GM12878 (cell line): Measurements from ENCODE around the gene ATP1B1. TPM values are rescaled to one million over a fixed set of nuclear protein-coding genes. Genes with fewer than 3 reads are reported as not detected.
A peak's percentile ranks its signal among the peaks of the same experiment; 100 is the strongest.

ENCODE experiments used
- ATAC-seq: fragments of 200-7000 bp; cut with Tn5 transposase; 3 replicates; pipeline ENCODE4 v1.9.1; 2020; ENCODE audit warnings: mild to moderate bottlenecking, moderate library complexity
- BruUV-seq: library from RNA; stranded (reverse); fragments of 400-500 nt; replicated peaks from 2 replicates; lab custom pipeline; 2021; lab: Mats Ljungman, UMichigan
- CTCF ChIA-PET: fragments of 300-600 bp; sonication (Branson Sonifier 250); formaldehyde crosslinking; extraction: SDS; loops from one replicate; lab custom pipeline; 2021; ENCODE audit warnings: inconsistent platforms; lab: Yijun Ruan, JAX
- POLR2A ChIA-PET: fragments of 350-600 bp; formaldehyde crosslinking; extraction: SDS; loops from one replicate; lab custom pipeline; 2021; ENCODE audit warnings: inconsistent platforms; lab: Charles Lee
- RAD21 ChIA-PET: fragments of 300-600 bp; sonication (Branson Sonifier 250); formaldehyde crosslinking; loops from one replicate; lab custom pipeline; 2023; ENCODE audit warnings: antibody characterized with exemption; ENCODE audit not compliant: unreplicated experiment; lab: Charles Lee
- SMC1A ChIA-PET: fragments of 300-600 bp; sonication (Branson Sonifier 250); formaldehyde crosslinking; loops from one replicate; lab custom pipeline; 2023; ENCODE audit not compliant: unreplicated experiment, uncharacterized antibody; lab: Charles Lee
- DNase-seq: peaks from one replicate; pipeline ENCODE4 v3.0.0-alpha.2; 2011; ENCODE audit warnings: low read depth, low spot score
- FAIRE-seq: peaks from 3 replicates; lab custom pipeline; 2011; peaks lifted over from hg19 to GRCh38; lab: Jason Lieb, UNC
- H2AFZ ChIP-seq: 2 replicates; pipeline ENCODE4 v1.6.0; 2011; ENCODE audit warnings: low read depth, low read length, control low read depth; ENCODE audit not compliant: control insufficient read depth
- H3K27ac ChIP-seq: 2 replicates; pipeline ENCODE4 v1.5.1; 2011; ENCODE audit warnings: control low read depth; ENCODE audit not compliant: control insufficient read depth, insufficient read depth
- H3K27me3 ChIP-seq, 2 experiments: replicated peaks in 1 of 2; 2 replicates each; pipeline versions ENCODE4 v1.6.0 to v1.6.1; 2011; ENCODE audit warnings: low read length in 1 of 2; ENCODE audit not compliant: control insufficient read depth in 2 of 2, insufficient read depth in 2 of 2
- H3K36me3 ChIP-seq, 2 experiments: 2 replicates each; pipeline ENCODE4 v1.5.1; 2011; ENCODE audit warnings: low read length in 1 of 2; ENCODE audit not compliant: control insufficient read depth in 2 of 2, insufficient read depth in 2 of 2
- H3K4me1 ChIP-seq: 2 replicates; pipeline ENCODE4 v1.6.1; 2011; ENCODE audit warnings: mild to moderate bottlenecking, low read length, moderate library complexity, mixed read lengths; ENCODE audit not compliant: control insufficient read depth, insufficient read depth
- H3K4me2 ChIP-seq: 2 replicates; pipeline ENCODE4 v1.6.0; 2011; ENCODE audit warnings: control low read depth; ENCODE audit not compliant: control insufficient read depth, insufficient read depth
- H3K4me3 ChIP-seq: fragments of 200-600 bp; sonication (generic); 2 replicates; pipeline ENCODE4 v1.5.1; 2016
- H3K79me2 ChIP-seq: 2 replicates; pipeline ENCODE4 v1.6.0; 2011; ENCODE audit warnings: low read length; ENCODE audit not compliant: control insufficient read depth, insufficient read depth
- H3K9ac ChIP-seq: 2 replicates; pipeline ENCODE4 v1.8.0; 2011; ENCODE audit warnings: low read length, control low read depth, mixed read lengths; ENCODE audit not compliant: control insufficient read depth, insufficient read depth
- H3K9me3 ChIP-seq: replicated peaks from 3 replicates; pipeline ENCODE4 v1.5.1; 2011; ENCODE audit warnings: mild to moderate bottlenecking, low read length; ENCODE audit not compliant: control insufficient read depth, insufficient read depth
- H4K20me1 ChIP-seq: 2 replicates; pipeline ENCODE4 v1.6.0; 2011; ENCODE audit not compliant: control insufficient read depth, insufficient read depth
- BCL11A ChIP-seq: IDR thresholded peaks from 2 replicates; pipeline ENCODE4 v1.6.1; 2011; ENCODE audit warnings: low read depth, low read length
- CTCF ChIP-seq, 3 experiments: IDR thresholded peaks in 2 of 3; conservative IDR thresholded peaks in 1 of 3; 2 replicates each; pipeline ENCODE4 v1.5.1; 2011; ENCODE audit warnings: low read depth in 3 of 3, low read length in 3 of 3, mild to moderate bottlenecking in 3 of 3, control low read depth in 2 of 3, moderate library complexity in 2 of 3, inconsistent platforms in 1 of 3, mixed read lengths in 1 of 3; ENCODE audit not compliant: control insufficient read depth in 2 of 3, insufficient read depth in 1 of 3; ENCODE audit errors: extremely low read depth in 1 of 3
- ESRRA ChIP-seq: IDR thresholded peaks from 2 replicates; pipeline ENCODE4 v1.6.1; 2012; ENCODE audit warnings: mild to moderate bottlenecking, low read length, improper control_type of control experiment
- HDAC6 ChIP-seq: fragments of 200-600 bp; sonication (generic); IDR thresholded peaks from one replicate; pipeline ENCODE4 v1.8.0; 2017; ENCODE audit warnings: antibody characterized with exemption; ENCODE audit not compliant: unreplicated experiment
- IRF4 ChIP-seq: IDR thresholded peaks from 2 replicates; pipeline ENCODE4 v1.6.1; 2011; ENCODE audit warnings: low read depth, low read length
- MLLT1 ChIP-seq: fragments of 450-650 bp; IDR thresholded peaks from 2 replicates; pipeline ENCODE4 v1.6.1; 2016; ENCODE audit warnings: mild to moderate bottlenecking
- NR2F1 ChIP-seq: fragments of 450-650 bp; conservative IDR thresholded peaks from 2 replicates; pipeline ENCODE4 v1.6.1; 2017; ENCODE audit warnings: mild to moderate bottlenecking
- PAX8 ChIP-seq: fragments of 450-650 bp; IDR thresholded peaks from 2 replicates; pipeline ENCODE4 v1.6.1; 2017; ENCODE audit warnings: mild to moderate bottlenecking, moderate library complexity
- POLR2A ChIP-seq: IDR thresholded peaks from 2 replicates; pipeline ENCODE4 v1.6.1; 2011; ENCODE audit warnings: low read depth, mild to moderate bottlenecking, low read length
- RAD21 ChIP-seq: IDR thresholded peaks from 2 replicates; pipeline ENCODE4 v1.6.1; 2011; ENCODE audit warnings: mild to moderate bottlenecking, low read depth, low read length, moderate library complexity; ENCODE audit not compliant: insufficient read depth
- SREBF1 ChIP-seq: IDR thresholded peaks from 2 replicates; pipeline ENCODE4 v1.6.1; 2012; ENCODE audit warnings: mild to moderate bottlenecking, low read length
- SUPT20H ChIP-seq: IDR thresholded peaks from 2 replicates; pipeline ENCODE4 v1.6.1; 2011; ENCODE audit warnings: low read depth, mild to moderate bottlenecking, low read length, moderate library complexity, borderline replicate concordance; ENCODE audit not compliant: control insufficient read depth
- WGBS: methylation state at CpG from one replicate; pipeline ENCODE4 v1.1.6; 2016; ENCODE audit warnings: low lambda C conversion rate; ENCODE audit not compliant: insufficient replicate concordance, insufficient coverage; ENCODE audit errors: missing lambda C conversion rate; 5-methylcytosine and 5-hydroxymethylcytosine counted together
- in situ Hi-C: fragments of 300-500 bp; cut with MboI; formaldehyde crosslinking; loops from 9 replicates; pipeline ENCODE4 v1.14.3; 2018; ENCODE audit warnings: mixed read lengths
- intact Hi-C: fragments of 100-400 bp; cut with micrococcal nuclease; formaldehyde crosslinking; loops from one replicate; pipeline ENCODE4 v1.14.2; 2022; ENCODE audit not compliant: unreplicated experiment
- polyA plus RNA-seq, 11 experiments: library from polyadenylated mRNA; depleted of rRNA in 4 of 11; unstranded in 6 of 11; stranded (reverse) in 5 of 11; fragments of >200 nt; fragmentation: Nextera tagmentation in 4 of 11; fragmentation: Illumina TruSeq in 1 of 11; extraction: Ambion mirVana in 4 of 11; extraction: Trizol in 1 of 11; gene quantifications; 1 replicate in 1 of 11; 2 replicates in 10 of 11; pipeline versions ENCODE4 v1.2.1 to v1.2.3, GENCODE V29; 2011 to 2016; ENCODE audit warnings: inconsistent platforms in 2 of 11, missing spikeins in 2 of 11, low read depth in 1 of 11
- total RNA-seq, 4 experiments: library from RNA; depleted of rRNA in 3 of 4; stranded (reverse); fragments of >200 nt in 3 of 4; fragmentation: Illumina TruSeq in 1 of 4; extraction: Trizol in 1 of 4; gene quantifications; 2 replicates each; pipeline versions ENCODE4 v1.2.1 to v1.2.3, GENCODE V29; 2013 to 2021
- TF ChIP-seq, protein P1 (sequence below): IDR thresholded peaks from 2 replicates; pipeline ENCODE4 v1.6.1; 2011; ENCODE audit warnings: borderline replicate concordance, low read depth, mild to moderate bottlenecking, moderate library complexity, mixed read lengths, low read length; ENCODE audit not compliant: insufficient read depth; ENCODE audit errors: extremely low read length
- TF ChIP-seq, protein P2 (sequence below): fragments of 450-650 bp; IDR thresholded peaks from 2 replicates; pipeline ENCODE4 v1.6.1; 2017; ENCODE audit warnings: mild to moderate bottlenecking
- TF ChIP-seq, protein P3 (sequence below): IDR thresholded peaks from 2 replicates; pipeline ENCODE4 v1.6.1; 2011; ENCODE audit warnings: borderline replicate concordance, low read depth, mild to moderate bottlenecking, moderate library complexity, low read length; ENCODE audit not compliant: insufficient read depth, poor library complexity, severe bottlenecking

ATP1B1 gene
- total and polyA plus RNA-seq, 10 of the 15 experiments (the other 5 are each of a cell fraction or from before 2014, with no cell fraction given), result 0.84 to 14.0 (median 1.4) TPM

DNA sequence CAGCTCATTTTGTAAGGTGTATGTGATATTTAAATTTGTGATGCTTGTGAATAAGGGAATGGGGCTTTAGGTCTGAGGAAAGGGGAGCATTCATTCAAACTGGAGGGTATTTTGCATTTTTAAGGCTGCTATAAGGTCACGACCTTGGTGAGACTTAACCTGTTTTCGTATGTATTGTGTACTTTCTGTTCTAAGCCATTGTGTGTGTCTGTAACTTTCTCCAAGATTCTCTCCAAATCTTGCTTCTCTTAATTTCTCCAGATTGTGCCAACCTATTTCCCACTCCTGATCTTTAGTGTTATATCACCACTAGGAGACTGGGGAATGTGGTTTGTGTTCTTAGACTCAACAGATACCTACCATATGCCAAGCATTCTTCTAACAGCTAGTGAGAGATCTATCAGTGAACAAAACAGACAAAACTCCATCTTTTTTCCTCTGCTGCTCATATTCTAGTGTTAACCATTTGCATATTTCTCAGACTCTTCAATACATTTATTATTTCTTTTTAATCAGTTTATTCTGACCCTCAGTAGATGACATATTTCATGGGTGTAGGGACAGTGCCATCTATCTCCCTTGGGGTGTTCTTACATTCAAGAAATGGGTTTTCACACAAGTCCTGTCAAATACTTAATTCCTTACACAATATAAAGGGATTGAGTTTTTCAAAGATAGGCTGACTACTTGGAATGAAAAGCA lies 27.5 kb downstream of the ATP1B1 start:
- in situ Hi-C loops, result no loop called here
- peak; percentile 49; the same call in 1 of the 3 replicates for ATAC-seq
- RAD21 ChIA-PET, result interaction anchor here (0.9 to 3.6 kb wide), 16 partner anchors 14 to 791 kb away, joined by 3 to 22 read pairs (median 4); no protein-coding TSS in a partner anchor
- Histone ChIP-seq H3K4me2 (no peak overlapping the region), H2AFZ (no peak overlapping the region), H3K36me3 (no peaks in the 10 kb centered on the region), H3K79me2 (no peaks in the 10 kb centered on the region), H3K4me3 (no peak overlapping the region), H4K20me1 (no peaks in the 10 kb centered on the region), H3K9ac (no peak overlapping the region), H3K4me1 (no peaks in the 10 kb centered on the region), H3K27ac (no peak overlapping the region), H3K27me3 (no peaks in the 10 kb centered on the region), H3K9me3 (no peaks in the 10 kb centered on the region)
- SMC1A ChIA-PET, result interaction anchor here (0.6 to 4.8 kb wide), 22 partner anchors 9 to 791 kb away, joined by 3 to 32 read pairs (median 4); no protein-coding TSS in a partner anchor
- POLR2A ChIA-PET, result interaction anchor here (0.7 to 1.0 kb wide), 2 partner anchors 25 to 109 kb away, joined by 3 read pairs; no protein-coding TSS in a partner anchor
- CTCF ChIA-PET, result interaction anchor here (0.7 to 3.7 kb wide), 22 partner anchors 10 to 791 kb away, joined by 3 to 23 read pairs (median 4); no protein-coding TSS in a partner anchor
- DNase-seq, result no peak
- 89% methylated on average over 2 of the region's 2 CpGs for WGBS
- intact Hi-C loops, result loop anchor here (10.0 kb wide), 1 partner anchor 699 kb away; no protein-coding TSS in a partner anchor
- no peak for FAIRE-seq
- BruUV-seq, result no TSS peak
- TF ChIP-seq RAD21 (peak; percentile 65), CTCF (IDR thresholded peaks at IDR 0.05 in 2 of 3, conservative IDR thresholded peaks at IDR 0.05 in 1 of 3; ENCODE audit: control insufficient read depth in 2 of 3, extremely low read depth in 1 of 3, insufficient read depth in 1 of 3, low read depth in 3 of 3, low read length in 3 of 3) (peak in 2 of 3 experiments; percentile 30 to 58; a peak in 3 of 6 replicates), MLLT1 (no peak), NR2F1 (peak; percentile 73), BCL11A (no peak), HDAC6 (no peak), PAX8 (no peak), SUPT20H (no peak), POLR2A (no peak), ESRRA (no peak), SREBF1 (no peak), IRF4 (no peak)
- TF ChIP-seq, protein P1, sequence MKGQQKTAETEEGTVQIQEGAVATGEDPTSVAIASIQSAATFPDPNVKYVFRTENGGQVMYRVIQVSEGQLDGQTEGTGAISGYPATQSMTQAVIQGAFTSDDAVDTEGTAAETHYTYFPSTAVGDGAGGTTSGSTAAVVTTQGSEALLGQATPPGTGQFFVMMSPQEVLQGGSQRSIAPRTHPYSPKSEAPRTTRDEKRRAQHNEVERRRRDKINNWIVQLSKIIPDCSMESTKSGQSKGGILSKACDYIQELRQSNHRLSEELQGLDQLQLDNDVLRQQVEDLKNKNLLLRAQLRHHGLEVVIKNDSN, result no peak
- TF ChIP-seq, protein P2, sequence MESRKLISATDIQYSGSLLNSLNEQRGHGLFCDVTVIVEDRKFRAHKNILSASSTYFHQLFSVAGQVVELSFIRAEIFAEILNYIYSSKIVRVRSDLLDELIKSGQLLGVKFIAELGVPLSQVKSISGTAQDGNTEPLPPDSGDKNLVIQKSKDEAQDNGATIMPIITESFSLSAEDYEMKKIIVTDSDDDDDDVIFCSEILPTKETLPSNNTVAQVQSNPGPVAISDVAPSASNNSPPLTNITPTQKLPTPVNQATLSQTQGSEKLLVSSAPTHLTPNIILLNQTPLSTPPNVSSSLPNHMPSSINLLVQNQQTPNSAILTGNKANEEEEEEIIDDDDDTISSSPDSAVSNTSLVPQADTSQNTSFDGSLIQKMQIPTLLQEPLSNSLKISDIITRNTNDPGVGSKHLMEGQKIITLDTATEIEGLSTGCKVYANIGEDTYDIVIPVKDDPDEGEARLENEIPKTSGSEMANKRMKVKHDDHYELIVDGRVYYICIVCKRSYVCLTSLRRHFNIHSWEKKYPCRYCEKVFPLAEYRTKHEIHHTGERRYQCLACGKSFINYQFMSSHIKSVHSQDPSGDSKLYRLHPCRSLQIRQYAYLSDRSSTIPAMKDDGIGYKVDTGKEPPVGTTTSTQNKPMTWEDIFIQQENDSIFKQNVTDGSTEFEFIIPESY, result no peak
- TF ChIP-seq, protein P3, sequence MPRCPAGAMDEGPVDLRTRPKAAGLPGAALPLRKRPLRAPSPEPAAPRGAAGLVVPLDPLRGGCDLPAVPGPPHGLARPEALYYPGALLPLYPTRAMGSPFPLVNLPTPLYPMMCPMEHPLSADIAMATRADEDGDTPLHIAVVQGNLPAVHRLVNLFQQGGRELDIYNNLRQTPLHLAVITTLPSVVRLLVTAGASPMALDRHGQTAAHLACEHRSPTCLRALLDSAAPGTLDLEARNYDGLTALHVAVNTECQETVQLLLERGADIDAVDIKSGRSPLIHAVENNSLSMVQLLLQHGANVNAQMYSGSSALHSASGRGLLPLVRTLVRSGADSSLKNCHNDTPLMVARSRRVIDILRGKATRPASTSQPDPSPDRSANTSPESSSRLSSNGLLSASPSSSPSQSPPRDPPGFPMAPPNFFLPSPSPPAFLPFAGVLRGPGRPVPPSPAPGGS, result no peak
